Activated T-cell treated with anti-CD3 and anti-CD28 coated beads for 48 hours (primary cell): ENCODE data around the gene CDH18.
"Not testable (repeated sequence)": the region's sequence is repeated elsewhere in the genome, so short reads cannot be mapped to it uniquely, and the experiment has no call there.

Experiments used
- DNase-seq: peaks from one replicate; pipeline ENCODE4 v3.0.0-alpha.2; 2020; ENCODE audit warnings: low read depth

Gene CDH18

DNA sequence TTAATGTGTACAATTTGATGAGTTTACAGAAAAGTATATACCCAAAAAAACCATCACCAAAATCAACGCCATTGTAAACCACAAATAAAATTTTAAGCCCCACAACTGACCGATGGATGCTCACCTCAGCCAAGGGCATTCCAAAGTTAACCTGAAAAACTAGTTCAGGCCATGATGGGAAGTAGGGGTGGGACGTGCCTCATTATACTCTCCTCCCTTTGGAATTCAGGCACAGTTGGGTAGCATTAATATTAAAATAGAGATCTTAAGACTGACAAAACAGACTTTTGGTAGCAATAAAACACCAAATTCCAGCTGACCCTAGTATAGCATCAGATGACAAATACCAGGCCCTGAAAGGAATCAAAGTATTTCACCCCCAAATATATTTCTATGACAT is 129.0 kb downstream of the CDH18 start:
- no peak for DNase-seq

DNA sequence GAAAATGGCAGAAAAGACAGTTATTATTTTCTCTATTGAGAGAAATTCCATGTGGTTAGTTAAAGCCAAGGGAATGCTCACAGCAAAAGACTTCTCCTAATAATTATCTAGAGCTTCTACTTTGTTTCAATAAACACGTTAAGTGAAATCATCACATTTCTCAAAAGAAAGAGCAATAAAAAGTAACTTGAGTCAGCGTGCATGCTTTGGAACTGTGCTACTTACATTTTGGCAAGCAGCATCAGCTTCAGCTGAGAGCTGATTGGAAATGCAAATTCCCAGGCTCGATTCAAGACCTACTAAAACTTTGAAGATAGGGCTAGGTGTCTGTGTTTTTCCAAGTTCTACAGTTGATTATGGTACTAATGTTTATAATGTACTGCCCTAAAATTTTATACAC is 132.1 kb downstream of the CDH18 start:
- DNase-seq, result no peak

DNA sequence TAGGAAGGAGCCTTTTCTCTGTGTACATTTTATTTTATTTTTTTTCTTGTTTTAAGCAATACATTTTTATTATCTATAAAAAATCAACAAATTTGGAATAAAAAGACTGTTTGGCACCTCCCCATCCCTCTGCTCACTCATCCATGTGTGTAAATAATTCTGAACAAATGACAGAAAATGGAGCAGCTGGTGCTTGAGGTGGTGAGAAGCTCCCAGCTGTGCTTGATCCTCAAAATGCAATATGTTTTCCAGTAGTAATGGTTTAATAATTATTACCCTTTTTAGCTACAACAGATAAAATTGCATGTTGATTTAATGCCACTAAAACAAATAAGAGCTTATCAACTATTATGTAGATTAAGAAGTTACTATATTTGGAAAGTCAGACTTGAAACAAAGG is 132.5 kb downstream of the CDH18 start:
- no peak for DNase-seq

DNA sequence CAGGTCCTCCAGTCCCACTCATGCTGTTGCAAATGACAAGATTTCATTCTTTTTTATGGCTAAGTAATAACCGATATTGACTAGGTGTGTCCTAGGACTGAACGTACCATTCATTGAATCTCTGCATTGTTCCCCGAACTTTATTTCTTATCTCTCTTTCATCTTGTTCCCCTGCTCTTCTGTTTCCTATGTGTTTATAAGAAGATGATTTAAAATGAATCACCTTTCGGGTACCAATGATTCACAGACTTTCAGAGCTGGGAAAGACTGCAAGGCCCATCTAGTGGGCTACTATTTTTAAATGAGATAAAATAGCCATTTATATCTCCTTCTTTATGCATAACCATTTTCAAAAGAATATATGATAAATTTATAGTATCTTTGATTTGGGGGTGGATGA is 133.0 kb downstream of the CDH18 start:
- DNase-seq, result no peak

DNA sequence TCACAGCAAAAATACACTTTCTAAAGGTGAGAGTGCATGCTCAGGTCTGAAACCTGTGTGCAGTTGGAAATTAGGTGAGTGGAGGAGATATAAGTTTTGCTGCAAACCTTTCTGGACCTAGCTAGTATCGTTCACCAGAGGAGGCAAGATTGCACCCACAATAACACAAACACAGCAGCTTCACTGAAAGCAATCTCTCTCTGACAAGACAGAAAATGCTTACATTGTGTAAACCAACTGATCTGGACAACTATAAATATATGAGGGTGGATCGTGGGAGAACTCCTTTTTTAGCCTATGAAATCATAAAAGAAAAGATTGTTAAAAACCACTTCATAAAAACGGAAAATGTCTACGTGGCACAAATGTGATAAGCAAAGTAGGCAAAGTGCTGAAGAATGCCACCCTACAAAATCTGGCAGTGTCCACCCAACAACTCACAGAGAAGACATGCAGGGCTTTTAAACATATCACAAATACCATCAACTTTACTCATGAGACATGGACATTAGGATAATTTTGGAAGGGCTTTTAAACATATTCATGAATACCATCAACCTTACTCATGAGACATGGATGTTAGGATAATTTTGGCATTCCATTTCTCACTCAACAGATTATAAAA is 134.3 kb downstream of the CDH18 start:
- no peak for DNase-seq

DNA sequence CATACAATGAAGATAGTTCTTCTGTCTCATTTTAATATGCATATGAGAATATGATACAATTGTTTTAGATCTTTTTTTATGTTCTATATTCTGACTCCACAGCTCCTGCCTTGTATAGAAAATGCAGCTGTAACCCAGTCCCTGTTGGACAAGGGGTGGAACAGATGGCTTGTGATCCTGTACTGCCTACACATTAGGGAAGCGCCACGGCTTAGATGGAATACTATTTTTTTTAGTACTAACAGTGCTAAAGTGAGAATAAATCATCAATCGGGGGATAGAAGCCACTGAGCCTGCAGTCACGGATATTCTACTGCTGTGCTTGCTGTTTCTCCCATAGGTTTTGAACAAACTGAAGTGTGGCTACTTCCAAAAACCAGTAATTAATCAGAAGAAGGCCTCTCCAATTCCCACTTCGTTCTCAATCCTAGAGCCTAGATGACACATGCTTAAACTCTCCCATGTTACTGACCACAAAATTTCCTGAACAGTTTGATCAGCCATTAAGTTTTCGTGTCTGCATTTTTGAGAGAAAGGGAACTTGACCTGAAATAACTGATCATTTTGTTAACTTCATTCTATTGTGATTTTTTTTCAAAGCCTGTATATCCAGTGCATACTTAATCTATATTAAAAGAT is 150.3 kb downstream of the CDH18 start:
- DNase-seq, result no peak

DNA sequence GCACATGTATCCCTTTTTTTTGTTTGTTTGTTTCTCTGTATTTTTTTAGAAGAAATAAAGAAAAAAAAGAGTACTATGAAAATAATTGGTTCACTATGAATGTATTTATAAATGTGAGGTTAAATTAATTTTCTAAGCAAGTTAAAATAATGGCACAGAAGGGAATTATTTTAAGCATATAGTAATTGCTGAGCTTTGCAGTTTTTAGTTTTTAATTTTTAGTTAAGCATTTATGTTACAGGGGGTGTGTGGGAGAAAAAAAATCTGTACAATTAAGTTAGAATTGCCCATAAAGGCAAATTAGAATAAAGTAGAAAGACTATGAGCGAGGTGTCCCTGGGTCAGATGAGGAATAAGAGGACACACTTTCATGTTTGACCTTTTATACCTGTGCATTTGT is 152.6 kb downstream of the CDH18 start:
- no peak for DNase-seq

DNA sequence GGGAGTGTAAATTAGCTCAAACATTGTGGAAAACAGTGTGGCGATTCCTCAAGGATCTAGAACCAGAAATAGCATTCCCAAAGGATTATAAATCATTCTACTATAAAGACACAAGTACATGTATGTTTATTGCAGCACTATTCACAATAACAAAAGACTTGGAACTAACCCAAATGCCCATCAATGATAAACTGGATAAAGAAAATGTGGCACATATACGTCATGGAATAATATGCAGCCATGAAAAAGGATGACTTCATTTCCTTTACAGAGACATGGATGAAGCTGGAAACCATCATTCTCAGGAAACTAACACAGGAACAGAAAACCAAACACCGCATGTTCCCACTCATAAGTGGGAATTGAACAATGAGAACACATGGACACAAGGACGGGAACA is 175.3 kb downstream of the CDH18 start:
- not testable (repeated sequence) for DNase-seq

DNA sequence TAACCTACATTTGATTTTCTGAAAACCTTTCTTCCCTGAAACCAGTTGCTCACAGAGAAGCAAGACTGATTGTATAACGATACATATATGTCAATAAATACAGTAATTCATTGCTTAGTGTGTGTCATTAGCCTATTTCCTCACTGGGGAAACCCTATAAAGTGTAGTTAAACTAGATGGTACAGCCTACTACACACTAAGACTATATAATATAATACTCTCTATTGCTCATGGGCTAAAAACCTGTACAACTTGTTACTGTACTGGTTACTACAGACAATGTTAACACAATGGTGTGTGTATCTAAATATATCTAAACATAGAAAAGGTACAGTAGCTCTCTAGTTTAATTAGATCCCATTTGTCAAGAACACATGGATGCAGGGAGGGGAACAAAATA is 181.2 kb downstream of the CDH18 start:
- no peak for DNase-seq

DNA sequence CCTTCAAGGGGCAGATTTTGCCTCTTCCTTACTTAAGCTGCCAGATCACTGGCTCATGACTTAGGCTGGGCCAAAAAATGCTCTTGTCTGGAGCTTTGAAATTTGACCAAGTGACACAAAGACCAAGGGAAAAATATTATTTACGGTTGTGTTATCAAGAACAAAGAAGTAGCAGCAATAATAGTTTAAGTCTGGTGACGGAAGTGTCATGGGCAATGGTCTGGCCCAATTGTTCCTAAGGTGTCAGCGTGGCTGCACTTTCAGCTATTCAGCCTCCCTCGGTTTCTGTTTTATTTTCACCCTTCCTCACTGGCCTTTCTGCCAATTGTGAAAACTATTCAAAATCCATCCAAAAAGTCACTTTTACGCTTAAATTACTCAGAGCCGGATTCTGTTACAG is 185.3 kb downstream of the CDH18 start:
- DNase-seq, result no peak

DNA sequence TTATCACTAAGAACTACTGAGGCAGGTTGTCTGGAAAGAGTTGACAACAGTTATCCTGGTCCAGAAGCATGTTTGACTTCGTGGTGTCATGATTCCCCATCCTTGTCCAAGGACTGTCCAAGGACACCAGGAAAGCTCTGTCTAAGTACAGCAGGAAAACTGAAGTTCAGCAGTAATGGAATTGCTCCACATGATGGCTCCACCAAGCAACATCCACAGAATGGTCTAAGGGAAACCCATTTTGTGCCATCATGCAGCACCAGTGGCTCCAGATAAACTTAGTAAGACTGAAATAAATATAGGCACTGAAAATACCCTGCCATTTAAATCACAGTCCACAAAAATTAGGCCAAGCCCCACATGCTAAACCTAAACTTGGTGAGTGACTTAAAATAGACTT is 192.8 kb downstream of the CDH18 start:
- DNase-seq, result no peak

DNA sequence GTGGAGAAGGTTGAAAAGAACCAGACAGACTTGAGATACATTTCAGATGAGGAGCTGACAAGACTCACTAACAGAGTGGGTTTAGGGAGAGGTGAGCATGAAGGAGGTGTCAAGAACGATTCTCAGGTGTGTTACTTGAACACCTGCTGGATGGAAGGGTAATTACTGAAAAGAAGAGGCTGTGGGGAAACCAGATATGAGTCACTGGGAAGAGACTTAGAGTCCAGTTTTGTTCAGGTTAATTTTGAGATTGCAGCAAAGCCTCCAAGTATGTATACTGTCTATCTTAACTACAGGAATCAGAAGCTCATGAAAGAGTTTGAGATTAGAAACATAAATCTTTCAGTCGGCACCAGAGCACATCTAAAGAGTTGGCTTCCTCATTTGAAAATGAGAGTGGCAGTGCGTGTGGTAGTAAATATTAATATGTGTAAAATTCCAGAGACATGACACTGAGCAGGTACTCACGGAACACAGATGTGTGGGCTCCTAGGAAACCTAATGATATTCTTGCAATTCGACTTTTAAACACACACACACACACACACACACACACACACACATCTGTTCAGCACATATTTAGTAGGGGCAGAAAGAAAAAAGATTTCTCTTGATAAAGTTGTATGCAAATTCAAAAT is 197.1 kb downstream of the CDH18 start:
- no peak for DNase-seq

DNA sequence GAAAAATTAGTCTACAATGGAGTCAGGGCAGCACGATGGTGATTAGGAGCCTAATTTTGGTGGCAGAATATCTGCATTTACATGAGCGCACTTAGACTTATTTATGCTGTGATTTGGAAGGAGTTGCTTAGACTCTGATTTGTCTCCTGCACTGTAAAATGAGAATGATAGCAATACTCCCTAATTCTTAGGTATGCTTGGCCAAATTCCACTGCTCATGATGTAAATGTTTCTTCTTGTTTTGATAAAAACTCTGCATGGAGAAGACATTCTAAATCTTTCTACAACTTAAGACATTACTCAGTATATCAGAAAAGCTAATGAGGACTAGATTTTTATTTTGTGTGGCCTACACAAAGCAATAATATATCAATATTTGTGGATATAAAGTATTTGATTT is 205.4 kb downstream of the CDH18 start:
- no peak for DNase-seq

DNA sequence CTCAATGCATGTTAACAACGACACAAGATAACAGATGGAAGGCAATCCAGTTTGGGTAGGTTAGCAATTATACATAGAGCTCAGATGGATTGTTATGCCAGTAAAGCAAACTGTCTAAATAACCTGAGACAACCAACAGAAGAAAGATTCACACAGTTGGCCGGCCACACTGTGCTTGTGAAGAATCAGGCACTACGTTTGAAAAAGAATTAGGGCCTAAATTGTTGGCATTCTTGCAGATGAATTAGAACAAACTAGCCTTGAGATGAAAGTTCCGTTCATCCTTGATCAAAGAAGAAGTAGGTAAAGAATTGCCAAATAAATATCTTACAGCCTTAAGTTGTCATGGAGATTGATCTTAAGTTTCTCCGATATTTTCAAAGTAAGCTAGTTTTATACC is 210.6 kb downstream of the CDH18 start:
- DNase-seq, result no peak

DNA sequence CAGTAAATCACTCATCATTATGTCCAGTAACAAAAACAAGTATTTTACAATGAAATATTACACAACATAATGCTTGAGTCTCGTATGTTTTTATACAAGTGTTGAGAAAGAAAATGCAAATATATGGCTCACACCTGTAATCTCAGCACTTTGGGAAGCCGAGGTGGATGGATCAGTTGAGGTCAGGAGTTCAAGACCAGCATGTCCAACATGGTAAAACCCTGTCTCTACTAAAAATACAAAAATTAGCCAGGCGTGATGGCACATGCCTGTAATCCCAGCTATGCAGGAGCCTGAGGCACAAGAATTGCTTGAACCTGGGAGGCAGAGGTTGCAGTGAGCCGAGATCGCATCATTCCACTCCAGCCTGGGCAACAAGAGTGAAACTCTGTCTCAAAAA is 211.1 kb downstream of the CDH18 start:
- DNase-seq, result not testable (repeated sequence)

DNA sequence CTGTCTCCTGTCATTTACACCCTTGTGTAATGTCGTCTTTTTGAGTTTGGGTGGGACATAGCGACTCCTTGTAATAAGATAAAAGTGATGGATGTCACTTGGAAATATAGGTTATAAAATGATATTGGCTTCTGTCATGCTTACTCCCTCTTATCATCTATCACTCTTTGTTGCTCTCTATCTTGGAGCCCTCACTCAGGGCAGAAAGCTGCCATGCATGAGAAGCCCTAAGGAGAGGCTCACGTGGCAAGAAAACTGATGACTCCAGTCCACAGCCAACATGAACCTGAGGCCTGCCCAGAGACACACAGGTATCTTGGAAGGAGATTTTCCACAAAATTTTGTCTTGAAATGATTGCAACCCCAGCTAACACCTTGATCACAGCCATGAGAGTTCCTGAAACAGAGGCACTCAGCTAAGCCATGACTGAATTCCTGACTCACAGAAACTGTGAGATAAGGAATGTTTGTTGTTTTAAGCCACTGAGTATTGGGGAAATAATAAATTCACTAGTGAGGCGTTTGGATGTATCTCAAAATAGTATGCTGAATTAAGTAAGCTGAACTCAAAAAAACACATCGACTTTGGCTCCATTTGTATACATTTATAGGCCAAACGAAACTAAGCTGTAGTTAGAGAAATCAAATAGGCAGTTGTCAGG is 216.7 kb downstream of the CDH18 start:
- DNase-seq, result no peak

DNA sequence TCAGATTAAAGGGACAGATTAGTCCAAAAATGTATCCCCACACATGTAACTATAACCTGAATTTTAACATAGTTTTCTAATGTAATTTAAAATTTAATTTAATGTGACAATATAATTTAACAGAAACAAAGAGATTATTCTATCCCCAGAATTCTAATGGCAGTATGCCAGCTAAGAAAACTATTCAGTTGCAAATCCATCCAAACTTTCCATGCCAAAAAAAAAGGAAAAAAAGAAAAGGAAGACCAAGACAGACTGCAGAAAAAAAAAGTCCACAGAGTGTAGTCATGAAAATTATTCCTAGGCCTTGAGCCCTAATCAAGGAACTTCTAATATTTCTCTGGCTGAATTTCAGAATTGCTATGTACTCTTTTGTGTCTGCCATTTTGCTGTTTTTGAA is 217.6 kb downstream of the CDH18 start:
- no peak for DNase-seq

DNA sequence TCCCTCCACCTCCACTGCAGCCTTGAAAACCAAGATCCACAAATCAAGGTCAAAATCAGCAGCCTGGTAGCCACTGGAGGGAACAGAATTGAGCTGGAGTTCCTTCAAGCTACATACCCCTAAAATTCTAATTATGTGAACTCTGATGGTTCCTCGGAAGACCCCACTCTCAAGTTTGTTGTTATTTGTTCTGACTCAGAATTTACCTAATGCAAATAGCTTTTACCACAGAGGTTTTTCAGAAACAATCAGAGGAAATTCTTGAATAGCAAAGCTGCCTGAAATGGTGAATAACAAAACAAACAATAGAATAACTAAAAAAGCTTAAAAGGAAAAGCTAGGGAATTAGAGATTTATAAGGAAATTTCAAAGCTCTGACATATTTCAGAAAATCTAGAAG is 220.0 kb downstream of the CDH18 start:
- no peak for DNase-seq

DNA sequence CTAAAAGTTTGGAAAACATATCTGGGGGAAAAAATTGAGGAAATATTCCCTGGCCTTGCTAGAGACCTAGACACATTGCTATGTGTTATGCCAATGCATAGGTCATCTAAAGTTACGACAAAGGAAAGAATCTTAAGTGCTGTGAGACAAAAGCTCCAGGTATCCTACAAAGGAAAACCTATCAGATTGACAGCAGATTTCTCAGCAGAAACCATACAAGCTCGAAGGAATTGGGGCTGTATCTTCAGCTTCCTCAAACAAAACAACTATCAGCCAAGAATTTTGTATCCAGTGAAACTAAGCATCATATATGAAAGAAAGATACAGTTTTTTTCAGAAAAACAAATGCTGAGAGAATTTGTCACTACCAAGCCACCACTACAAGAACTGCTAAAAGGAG is 234.4 kb downstream of the CDH18 start:
- no peak for DNase-seq

DNA sequence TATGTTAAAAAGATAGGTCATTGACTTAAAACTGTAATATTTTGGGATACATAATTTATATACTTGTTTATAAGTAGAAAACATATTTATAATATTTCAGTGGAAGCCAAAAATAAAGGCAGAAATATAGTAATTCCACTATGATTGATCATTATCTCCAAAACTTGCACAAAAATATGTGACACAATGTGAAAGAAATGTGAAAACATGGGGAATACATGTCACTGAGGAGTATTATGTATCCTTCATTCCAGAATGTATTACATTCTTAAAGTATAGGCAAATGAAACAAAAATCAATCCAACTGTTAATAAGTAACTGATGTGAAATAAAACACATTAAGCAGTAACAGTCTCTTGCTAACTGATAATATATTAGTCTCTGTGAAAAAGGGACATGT is 236.7 kb downstream of the CDH18 start:
- DNase-seq, result no peak

DNA sequence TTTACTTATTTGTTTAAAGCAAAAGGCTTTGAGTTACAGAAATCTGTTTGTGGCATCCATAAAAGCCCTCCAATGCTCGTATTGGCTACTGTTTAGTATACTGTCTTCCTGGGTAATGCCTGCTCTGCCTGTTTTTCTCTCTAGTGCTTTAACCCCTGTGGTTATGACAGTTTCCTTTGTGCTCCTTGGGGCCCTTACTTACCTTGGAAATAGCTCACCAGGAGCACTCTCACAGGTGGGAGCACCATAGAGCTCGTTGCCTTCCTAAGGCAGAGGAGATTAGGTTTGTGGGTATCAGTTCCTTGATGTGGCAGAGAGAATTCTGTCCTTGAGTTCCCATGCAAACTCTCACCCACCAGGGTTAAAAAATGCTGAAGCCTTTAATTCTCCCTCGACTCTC is 242.8 kb downstream of the CDH18 start:
- DNase-seq, result no peak

DNA sequence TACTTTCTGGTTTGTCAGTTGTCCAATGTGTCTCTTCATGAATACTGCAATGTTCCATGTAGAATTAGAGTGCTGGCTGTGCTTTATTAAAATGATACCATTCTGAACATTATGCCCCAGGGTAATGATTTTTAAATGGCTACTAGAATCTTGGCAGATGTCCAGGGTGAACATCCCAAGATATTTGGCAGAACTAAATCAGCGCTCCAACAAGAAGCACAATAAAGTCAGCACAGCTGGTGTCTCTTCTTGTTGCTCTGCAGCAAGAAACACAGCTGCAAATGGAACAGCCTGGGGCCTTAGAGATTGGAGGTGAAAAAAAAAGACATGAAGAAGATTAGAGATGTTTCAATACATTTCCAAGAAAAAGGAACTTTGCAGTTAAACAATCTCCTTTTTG is 248.3 kb downstream of the CDH18 start:
- DNase-seq, result no peak

DNA sequence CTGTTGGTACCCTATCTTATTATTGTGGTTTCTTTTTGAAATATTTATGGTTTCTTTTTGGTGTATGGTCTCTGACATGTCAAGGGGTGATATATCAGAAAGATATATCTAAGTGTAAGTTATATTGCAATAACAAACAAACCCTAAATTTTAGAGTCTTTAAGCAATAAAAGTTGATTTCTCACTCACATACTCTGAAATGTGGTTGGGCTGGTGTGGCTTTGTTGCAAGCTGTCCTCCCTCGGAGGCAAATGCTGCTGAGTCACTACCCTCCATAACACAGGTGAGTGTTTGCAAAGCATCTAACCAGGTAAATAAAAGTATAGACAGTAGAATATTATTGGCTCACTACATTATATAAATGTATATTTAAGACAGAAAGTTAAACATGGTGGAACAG is 253.2 kb downstream of the CDH18 start:
- DNase-seq, result no peak
